Measurements from ENCODE around the gene NKX2-4. TPM values are rescaled to one million over a fixed set of nuclear protein-coding genes. Genes with fewer than 3 reads are reported as not detected.

NKX2-4 gene
- total RNA-seq (2014; rRNA removed; shearing (Covaris generic)) (not detected in 2 replicates), polyA plus RNA-seq (2016; fragmentation: Nextera tagmentation; extraction: Ambion mirVana) (not detected in 2 replicates)

DNA sequence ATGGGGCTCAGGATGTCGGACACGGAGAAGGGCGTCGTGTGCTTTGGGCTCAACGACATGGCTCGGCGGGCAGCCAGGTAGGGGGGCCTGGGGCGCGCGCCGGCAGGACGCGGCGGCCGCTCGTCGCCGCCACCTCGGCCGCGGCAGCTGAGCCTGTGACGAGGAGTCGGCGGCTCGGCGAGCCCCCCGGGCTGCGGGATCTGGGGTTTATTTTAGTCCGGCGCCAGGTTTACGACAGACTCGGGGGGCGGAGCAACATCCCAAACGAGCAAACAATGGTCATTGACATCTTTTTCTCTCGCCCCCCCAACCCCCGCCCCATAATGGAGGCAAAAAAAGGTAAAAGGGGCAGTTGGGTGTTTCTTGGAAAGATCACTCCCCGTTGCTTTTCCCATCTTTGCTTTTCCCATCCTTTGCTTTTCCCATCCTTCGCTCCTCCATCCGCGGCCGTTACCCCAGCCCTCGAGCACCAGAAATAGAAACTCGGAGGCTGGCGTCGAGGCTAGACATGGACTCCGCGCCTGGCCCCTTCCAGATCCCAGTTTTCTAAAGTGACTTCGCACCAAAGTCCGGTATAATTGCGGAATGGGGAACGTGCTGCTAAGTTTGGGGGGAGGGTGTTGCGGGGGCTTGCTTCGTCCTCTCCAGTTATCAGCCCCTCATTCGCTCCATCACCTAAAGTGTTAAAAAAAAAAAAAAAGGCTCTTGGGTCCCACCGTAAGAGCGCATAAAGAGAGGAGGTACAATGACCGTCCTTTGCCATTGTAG, at the start of gene NKX2-4:
TSS of gene NKX2-4 (minus strand) at position 186 of the 768 bp plus-strand sequence. CDS start at position 59, 127 bp downstream.
- no peaks in the 10 kb centered on the region for H3K4me1 ChIP-seq (ENCODE audit: insufficient read depth)
- no peak within 1 kb of the TSS for H2AFZ ChIP-seq
- H4K20me1 ChIP-seq (ENCODE audit: insufficient read depth) = no peaks in the 10 kb centered on the region
- no peaks in the 10 kb centered on the region for H3K9me3 ChIP-seq (ENCODE audit: low read depth)
- no peaks in the 10 kb centered on the region for H3K79me2 ChIP-seq (ENCODE audit: insufficient read depth)
- 14 to 17% methylated on average over 37 to 40 of the region's 57 CpGs for WGBS, 2 experiments (ENCODE audit: low coverage in 1 of 2, low lambda C conversion rate in 2 of 2, missing lambda C conversion rate in 2 of 2)
- H3K27ac ChIP-seq = no peak within 1 kb of the TSS
- H3K9ac ChIP-seq = no peak within 1 kb of the TSS
- H3K36me3 ChIP-seq (ENCODE audit: low read depth) = no peaks in the 10 kb centered on the region
- peaks cover 5% of the 10 kb centered on the region; the same call in 1 of the 2 replicates for H3F3A ChIP-seq (ENCODE audit: insufficient read depth)
- peak within 1 kb of the TSS; percentile 5 for H3K4me2 ChIP-seq (ENCODE audit: unreplicated experiment)
- no peak within 1 kb of the TSS for H3K4me3 ChIP-seq
- DNase-seq = no peak
- H3K27me3 ChIP-seq (replicated peaks; ENCODE audit: insufficient read depth) = peaks cover 85% of the 10 kb centered on the region
- H3K9me2 ChIP-seq (ENCODE audit: insufficient read depth) = no peaks in the 10 kb centered on the region
- TF ChIP-seq EZH2phosphoT487 (IDR thresholded peaks at IDR 0.05; ENCODE audit: insufficient read depth, low read depth) (no peak), EZH2 (IDR thresholded peaks at IDR 0.05; ENCODE audit: insufficient read depth, poor library complexity, severe bottlenecking) (peak; percentile 97)
- in situ Hi-C loops (cut with MboI) = no loop called here

GRCh38 chr20:21437816-21438215, 40.5 kb upstream of the NKX2-4 start:
- Histone ChIP-seq H3F3A (ENCODE audit: insufficient read depth) (peaks cover 16% of the 10 kb centered on the region), H3K79me2 (ENCODE audit: insufficient read depth) (no peaks in the 10 kb centered on the region), H3K9ac (no peak overlapping the region), H2AFZ (no peak overlapping the region), H4K20me1 (ENCODE audit: insufficient read depth) (no peaks in the 10 kb centered on the region), H3K9me3 (ENCODE audit: low read depth) (no peaks in the 10 kb centered on the region), H3K4me1 (ENCODE audit: insufficient read depth) (peaks cover 31% of the 10 kb centered on the region), H3K36me3 (ENCODE audit: low read depth) (no peaks in the 10 kb centered on the region), H3K27me3 (replicated peaks; ENCODE audit: insufficient read depth) (0 out of 2 replicates have a peak, but pooled peaks cover 14% of the 10 kb centered on the region), H3K4me2 (ENCODE audit: unreplicated experiment) (no peak overlapping the region), H3K9me2 (ENCODE audit: insufficient read depth) (no peaks in the 10 kb centered on the region), H3K27ac (no peak overlapping the region), H3K4me3 (no peak overlapping the region)
- in situ Hi-C loops (cut with MboI) = no loop called here
- whole genome bisulfite sequencing, 2 experiments (ENCODE audit: low coverage in 1 of 2, low lambda C conversion rate in 2 of 2, missing lambda C conversion rate in 2 of 2) = 75% methylated on average over 2 of the region's 2 CpGs
- TF ChIP-seq EZH2 (IDR thresholded peaks at IDR 0.05; ENCODE audit: insufficient read depth, poor library complexity, severe bottlenecking) = no peak
- no peak for TF ChIP-seq EZH2phosphoT487 (IDR thresholded peaks at IDR 0.05; ENCODE audit: insufficient read depth, low read depth)
- DNase-seq = peak; percentile 20

- in situ Hi-C loops (cut with MboI) = no loop called here
- no peak for DNase-seq
- no peaks in the 10 kb centered on the region for H3K79me2 ChIP-seq (ENCODE audit: insufficient read depth)
- H3K9me3 ChIP-seq (ENCODE audit: low read depth) = no peaks in the 10 kb centered on the region
- peak overlapping the region; percentile 60 for H3K4me2 ChIP-seq (ENCODE audit: unreplicated experiment)
- H3K27ac ChIP-seq = peak overlapping the region; percentile 41; the same call in 1 of the 2 replicates
- TF ChIP-seq EZH2phosphoT487 (IDR thresholded peaks at IDR 0.05; ENCODE audit: insufficient read depth, low read depth) (no peak), EZH2 (IDR thresholded peaks at IDR 0.05; ENCODE audit: insufficient read depth, poor library complexity, severe bottlenecking) (no peak)
- no peaks in the 10 kb centered on the region for H4K20me1 ChIP-seq (ENCODE audit: insufficient read depth)
- 69 to 75% methylated on average over 1 of the region's 1 CpG for WGBS, 2 experiments (ENCODE audit: low coverage in 1 of 2, low lambda C conversion rate in 2 of 2, missing lambda C conversion rate in 2 of 2)
- peaks cover 16% of the 10 kb centered on the region for H3F3A ChIP-seq (ENCODE audit: insufficient read depth)
- H3K27me3 ChIP-seq (replicated peaks; ENCODE audit: insufficient read depth) = 0 out of 2 replicates have a peak, but pooled peaks cover 9% of the 10 kb centered on the region
- peaks cover 33% of the 10 kb centered on the region for H3K4me1 ChIP-seq (ENCODE audit: insufficient read depth)
- no peaks in the 10 kb centered on the region for H3K36me3 ChIP-seq (ENCODE audit: low read depth)
- no peaks in the 10 kb centered on the region for H3K9me2 ChIP-seq (ENCODE audit: insufficient read depth)
- peak overlapping the region; percentile 24; the same call in 1 of the 2 replicates for H3K4me3 ChIP-seq
- H2AFZ ChIP-seq = no peak overlapping the region
- no peak overlapping the region for H3K9ac ChIP-seq
Measured at GRCh38 chr20:21437248-21437647, 39.9 kb upstream of the NKX2-4 start.

GRCh38 chr20:21436205-21436604, 38.9 kb upstream of the NKX2-4 start:
- Histone ChIP-seq H3K79me2 (ENCODE audit: insufficient read depth) (no peaks in the 10 kb centered on the region), H3K9me2 (ENCODE audit: insufficient read depth) (no peaks in the 10 kb centered on the region), H3K36me3 (ENCODE audit: low read depth) (no peaks in the 10 kb centered on the region), H4K20me1 (ENCODE audit: insufficient read depth) (no peaks in the 10 kb centered on the region), H2AFZ (no peak overlapping the region), H3K9ac (no peak overlapping the region), H3K4me1 (ENCODE audit: insufficient read depth) (peaks cover 33% of the 10 kb centered on the region), H3K9me3 (ENCODE audit: low read depth) (no peaks in the 10 kb centered on the region), H3K4me3 (peak overlapping the region; percentile 24; the same call in 1 of the 2 replicates), H3K27ac (peak overlapping the region; percentile 58), H3K27me3 (replicated peaks; ENCODE audit: insufficient read depth) (0 out of 2 replicates have a peak, but pooled peaks cover 7% of the 10 kb centered on the region), H3K4me2 (ENCODE audit: unreplicated experiment) (peak overlapping the region; percentile 60), H3F3A (ENCODE audit: insufficient read depth) (peaks cover 16% of the 10 kb centered on the region)
- in situ Hi-C loops (cut with MboI) = no loop called here
- TF ChIP-seq EZH2 (IDR thresholded peaks at IDR 0.05; ENCODE audit: insufficient read depth, poor library complexity, severe bottlenecking) (no peak), EZH2phosphoT487 (IDR thresholded peaks at IDR 0.05; ENCODE audit: insufficient read depth, low read depth) (peak; percentile 81)
- WGBS, 2 experiments (ENCODE audit: low coverage in 1 of 2, low lambda C conversion rate in 2 of 2, missing lambda C conversion rate in 2 of 2) = 1 to 3% methylated on average over 4 of the region's 4 CpGs
- peak; percentile 91 for DNase-seq
